Measurements from ENCODE around the gene ZFAND2A.

DNA sequence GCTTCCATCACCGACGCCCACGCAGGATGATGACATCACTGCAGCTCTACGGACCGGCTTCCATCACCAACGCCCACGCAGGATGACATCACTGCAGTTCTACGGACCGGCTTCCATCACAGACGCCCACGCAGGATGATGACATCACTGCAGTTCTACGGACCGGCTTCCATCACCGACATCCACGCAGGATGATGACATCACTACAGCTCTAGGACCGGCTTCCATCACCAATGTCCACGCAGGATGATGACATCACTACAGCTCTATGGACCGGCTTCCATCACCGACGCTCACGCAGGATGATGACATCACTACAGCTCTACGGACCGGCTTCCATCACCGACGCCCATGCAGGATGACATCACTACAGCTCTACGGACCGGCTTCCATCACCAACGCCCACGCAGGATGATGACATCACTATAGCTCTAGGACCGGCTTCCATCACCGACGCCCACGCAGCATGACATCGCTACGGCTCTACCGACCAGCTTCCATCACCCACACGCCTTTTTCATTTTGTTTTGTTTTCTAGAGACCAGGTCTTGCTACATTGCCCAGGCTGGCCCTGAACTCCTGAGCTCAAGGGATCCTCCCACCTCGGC is 42.6 kb downstream of the ZFAND2A start:
- TF ChIP-seq, protein P1, sequence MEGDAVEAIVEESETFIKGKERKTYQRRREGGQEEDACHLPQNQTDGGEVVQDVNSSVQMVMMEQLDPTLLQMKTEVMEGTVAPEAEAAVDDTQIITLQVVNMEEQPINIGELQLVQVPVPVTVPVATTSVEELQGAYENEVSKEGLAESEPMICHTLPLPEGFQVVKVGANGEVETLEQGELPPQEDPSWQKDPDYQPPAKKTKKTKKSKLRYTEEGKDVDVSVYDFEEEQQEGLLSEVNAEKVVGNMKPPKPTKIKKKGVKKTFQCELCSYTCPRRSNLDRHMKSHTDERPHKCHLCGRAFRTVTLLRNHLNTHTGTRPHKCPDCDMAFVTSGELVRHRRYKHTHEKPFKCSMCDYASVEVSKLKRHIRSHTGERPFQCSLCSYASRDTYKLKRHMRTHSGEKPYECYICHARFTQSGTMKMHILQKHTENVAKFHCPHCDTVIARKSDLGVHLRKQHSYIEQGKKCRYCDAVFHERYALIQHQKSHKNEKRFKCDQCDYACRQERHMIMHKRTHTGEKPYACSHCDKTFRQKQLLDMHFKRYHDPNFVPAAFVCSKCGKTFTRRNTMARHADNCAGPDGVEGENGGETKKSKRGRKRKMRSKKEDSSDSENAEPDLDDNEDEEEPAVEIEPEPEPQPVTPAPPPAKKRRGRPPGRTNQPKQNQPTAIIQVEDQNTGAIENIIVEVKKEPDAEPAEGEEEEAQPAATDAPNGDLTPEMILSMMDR (conservative IDR thresholded peaks at IDR 0.05; ENCODE audit: low read depth, low read length): no peak
- TF ChIP-seq EZH2phosphoT487 (IDR thresholded peaks at IDR 0.05; ENCODE audit: borderline replicate concordance, low read length): no peak
- TF ChIP-seq EZH2 (IDR thresholded peaks at IDR 0.05; ENCODE audit: low read length, unreplicated experiment): no peak
